Peyer's patch (tissue), 4 donors: Measurements from ENCODE around the gene MAP1B.

Experiments used
- CTCF ChIP-seq, 6 experiments: fragments of 450-650 bp in 4 of 6; fragments of 200-600 bp in 2 of 6; sonication (generic) in 1 of 6; IDR thresholded peaks; one replicate each; pipeline ENCODE4 v1.5.1; 2017 to 2019; ENCODE audit warnings: antibody characterized with exemption in 6 of 6, mild to moderate bottlenecking in 3 of 6, moderate library complexity in 1 of 6
- POLR2A ChIP-seq, 2 donors: fragments of 450-650 bp; IDR thresholded peaks; one replicate each; pipeline ENCODE4 v1.5.1; 2017; ENCODE audit warnings: antibody characterized with exemption in 2 of 2, mild to moderate bottlenecking in 2 of 2, moderate library complexity in 2 of 2

- no peak for TF ChIP-seq POLR2A (IDR thresholded peaks at IDR 0.05)
- no peak for TF ChIP-seq CTCF (IDR thresholded peaks at IDR 0.05)
Measured at GRCh38 chr5:72252008-72252407, 144.7 kb downstream of the MAP1B start.
